ENCODE measurements around the gene USP3. TPM values are rescaled to one million over a fixed set of nuclear protein-coding genes. Genes with fewer than 3 reads are reported as not detected.
A peak's percentile ranks its signal among the peaks of the same experiment; 100 is the strongest.
"Not testable (repeated sequence)": the region's sequence is repeated elsewhere in the genome, so short reads cannot be mapped to it uniquely, and the experiment has no call there.

The USP3 gene
- total and polyA plus RNA-seq, 10 of the 15 experiments (the other 5 are each of a cell fraction or from before 2014, with no cell fraction given) = 23.8 to 64.5 (median 50.3) TPM

- FAIRE-seq; H2AFZ ChIP-seq (ENCODE audit: control insufficient read depth, low read depth, low read length); ATAC-seq; H4K20me1 ChIP-seq (ENCODE audit: control insufficient read depth, insufficient read depth); H3K9me3 ChIP-seq (replicated peaks; ENCODE audit: control insufficient read depth, insufficient read depth, low read length); H3K4me3 ChIP-seq; DNase-seq (ENCODE audit: low read depth, low spot score); BruUV-seq (replicated peaks); H3K27me3 ChIP-seq (replicated peaks in 1 of 2; ENCODE audit: control insufficient read depth in 2 of 2, insufficient read depth in 2 of 2, low read length in 1 of 2); H3K36me3 ChIP-seq (ENCODE audit: control insufficient read depth in 2 of 2, insufficient read depth in 2 of 2, low read length in 1 of 2); H3K4me2 ChIP-seq (ENCODE audit: control insufficient read depth, insufficient read depth); H3K79me2 ChIP-seq (ENCODE audit: control insufficient read depth, insufficient read depth, low read length); H3K9ac ChIP-seq (ENCODE audit: control insufficient read depth, insufficient read depth, low read length); H3K27ac ChIP-seq (ENCODE audit: control insufficient read depth, insufficient read depth): not testable (repeated sequence)
- CTCF ChIA-PET = interaction anchor here (0.9 to 4.9 kb wide), 19 partner anchors 9 to 111 kb away, joined by 3 to 81 read pairs (median 6); partner anchors contain the start of gene USP3
- RAD21 ChIA-PET (ENCODE audit: unreplicated experiment) = interaction anchor here (1.0 to 7.6 kb wide), 18 partner anchors 9 to 114 kb away, joined by 3 to 123 read pairs (median 4); partner anchors contain the start of genes FBXL22 and USP3
- in situ Hi-C loops (cut with MboI) = loop anchor here (25.0 kb wide), 1 partner anchor 1399 kb away; no protein-coding TSS in a partner anchor
- SMC1A ChIA-PET (ENCODE audit: uncharacterized antibody, unreplicated experiment) = interaction anchor here (0.7 to 7.6 kb wide), 19 partner anchors 8 to 139 kb away, joined by 3 to 120 read pairs (median 7); partner anchors contain the start of genes FBXL22 and USP3
- POLR2A ChIA-PET = interaction anchor here (0.7 to 3.3 kb wide), 14 partner anchors 9 to 112 kb away, joined by 3 to 31 read pairs (median 6); no protein-coding TSS in a partner anchor
- peak; percentile 74 for TF ChIP-seq MLLT1 (IDR thresholded peaks at IDR 0.05)
- peaks cover 53% of the 10 kb centered on the region for H3K4me1 ChIP-seq (ENCODE audit: control insufficient read depth, insufficient read depth, low read length)
- intact Hi-C loops (cut with micrococcal nuclease; ENCODE audit: unreplicated experiment) = loop anchor here (1.0 kb wide), 2 partner anchors 15 to 22 kb away; no protein-coding TSS in a partner anchor
- 57% methylated on average over 10 of the region's 10 CpGs for WGBS (ENCODE audit: insufficient coverage, insufficient replicate concordance, low lambda C conversion rate, missing lambda C conversion rate)
Observed at GRCh38 chr15:63487758-63488397, 16.5 kb upstream of the USP3 start.

DNA sequence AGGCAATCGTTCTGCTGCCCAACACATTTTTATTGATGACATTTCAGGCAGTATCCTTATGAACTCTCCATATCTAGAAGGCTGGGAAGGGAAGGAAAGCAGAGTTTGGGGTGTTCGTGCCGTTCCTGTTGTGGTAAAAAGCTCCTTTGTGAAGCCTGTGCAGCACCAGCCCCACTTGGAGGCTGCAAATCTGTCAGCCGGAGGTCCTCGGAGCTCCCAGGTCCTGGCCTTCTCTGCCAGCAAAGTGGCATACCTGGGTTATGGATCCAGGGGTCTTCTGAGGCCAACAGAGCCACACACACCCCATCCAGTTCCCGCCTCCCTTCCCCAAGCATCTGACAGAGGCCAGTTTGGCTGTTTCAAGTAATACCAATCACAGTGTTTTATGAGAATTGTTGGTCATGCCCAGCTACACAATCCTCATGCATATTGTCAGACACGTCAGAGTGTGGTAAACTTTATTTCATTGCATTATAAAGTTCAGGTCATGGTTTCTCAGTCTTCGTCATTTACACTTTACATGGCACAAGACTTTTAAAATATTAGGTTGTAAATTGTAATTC is 15.9 kb upstream of the USP3 start:
- ATAC-seq (no peak), DNase-seq (ENCODE audit: low read depth, low spot score) (no peak), FAIRE-seq (no peak)
- H3K27ac ChIP-seq (ENCODE audit: control insufficient read depth, insufficient read depth) = no peak overlapping the region
- no peak overlapping the region for H2AFZ ChIP-seq (ENCODE audit: control insufficient read depth, low read depth, low read length)
- H3K9ac ChIP-seq (ENCODE audit: control insufficient read depth, insufficient read depth, low read length) = no peak overlapping the region
- ChIA-PET POLR2A (interaction anchor here (0.6 to 3.3 kb wide), 10 partner anchors 9 to 111 kb away, joined by 3 to 31 read pairs (median 8); no protein-coding TSS in a partner anchor), RAD21 (ENCODE audit: unreplicated experiment) (interaction anchor here (1.0 to 7.6 kb wide), 11 partner anchors 8 to 113 kb away, joined by 3 to 123 read pairs (median 4); partner anchors contain the start of genes FBXL22 and USP3), CTCF (interaction anchor here (1.3 to 4.9 kb wide), 9 partner anchors 9 to 111 kb away, joined by 4 to 81 read pairs (median 11); partner anchors contain the start of gene USP3), SMC1A (ENCODE audit: uncharacterized antibody, unreplicated experiment) (interaction anchor here (0.7 to 7.6 kb wide), 15 partner anchors 9 to 113 kb away, joined by 4 to 120 read pairs (median 8); partner anchors contain the start of genes FBXL22 and USP3)
- H3K79me2 ChIP-seq (ENCODE audit: control insufficient read depth, insufficient read depth, low read length) = no peaks in the 10 kb centered on the region
- 90% methylated on average over 8 of the region's 8 CpGs for WGBS (ENCODE audit: insufficient coverage, insufficient replicate concordance, low lambda C conversion rate, missing lambda C conversion rate)
- peaks cover 47% of the 10 kb centered on the region for H3K4me1 ChIP-seq (ENCODE audit: control insufficient read depth, insufficient read depth, low read length)
- in situ Hi-C loops (cut with MboI) = loop anchor here (25.0 kb wide), 1 partner anchor 1399 kb away; no protein-coding TSS in a partner anchor
- TF ChIP-seq NKRF (conservative IDR thresholded peaks at IDR 0.05) = no peak
- H4K20me1 ChIP-seq (ENCODE audit: control insufficient read depth, insufficient read depth) = no peaks in the 10 kb centered on the region
- H3K4me2 ChIP-seq (ENCODE audit: control insufficient read depth, insufficient read depth) = no peak overlapping the region
- H3K4me3 ChIP-seq = no peak overlapping the region
- BruUV-seq (replicated peaks) = no TSS peak
- H3K27me3 ChIP-seq (replicated peaks in 1 of 2; ENCODE audit: control insufficient read depth in 2 of 2, insufficient read depth in 2 of 2, low read length in 1 of 2) = no peaks in the 10 kb centered on the region
- no peaks in the 10 kb centered on the region for H3K9me3 ChIP-seq (replicated peaks; ENCODE audit: control insufficient read depth, insufficient read depth, low read length)
- H3K36me3 ChIP-seq (ENCODE audit: control insufficient read depth in 2 of 2, insufficient read depth in 2 of 2, low read length in 1 of 2) = no peaks in the 10 kb centered on the region
- intact Hi-C loops (cut with micrococcal nuclease; ENCODE audit: unreplicated experiment) = no loop called here
